Suprapubic skin (tissue), 4 donors: ENCODE results near the gene ARL2. TPM values are rescaled to one million over a fixed set of nuclear protein-coding genes. Genes with fewer than 3 reads are reported as not detected.
A peak's percentile ranks its signal among the peaks of the same experiment; 100 is the strongest.

Source experiments
- DNase-seq, 2 donors: peaks; one replicate each; pipeline ENCODE4 v3.0.0-alpha.2; 2019; ENCODE audit warnings: low spot score in 2 of 2
- H3K27ac ChIP-seq: fragments of 200-600 bp; sonication (generic); one replicate; pipeline ENCODE4 v1.5.1; 2019
- H3K27me3 ChIP-seq: fragments of 200-600 bp; sonication (generic); one replicate; pipeline ENCODE4 v1.5.1; 2019
- H3K36me3 ChIP-seq: fragments of 200-600 bp; sonication (generic); one replicate; pipeline ENCODE4 v1.5.1; 2019
- H3K4me1 ChIP-seq: fragments of 200-600 bp; sonication (generic); one replicate; pipeline ENCODE4 v1.5.1; 2019
- H3K4me3 ChIP-seq: fragments of 200-600 bp; sonication (generic); one replicate; pipeline ENCODE4 v1.5.1; 2019; ENCODE audit warnings: mild to moderate bottlenecking
- H3K9me3 ChIP-seq: fragments of 200-600 bp; sonication (generic); one replicate; pipeline ENCODE4 v1.5.1; 2019
- EP300 ChIP-seq: sonication (generic); formaldehyde crosslinking; IDR thresholded peaks from one replicate; pipeline ENCODE4 v1.6.1; 2017; ENCODE audit warnings: antibody characterized with exemption
- POLR2A ChIP-seq, 2 donors: fragments of 450-650 bp; IDR thresholded peaks; one replicate each; pipeline ENCODE4 v1.6.1; 2017; ENCODE audit warnings: antibody characterized with exemption in 2 of 2, mild to moderate bottlenecking in 2 of 2, moderate library complexity in 2 of 2
- POLR2AphosphoS5 ChIP-seq, 3 donors: sonication (generic); formaldehyde crosslinking; IDR thresholded peaks; one replicate each; pipeline ENCODE4 v1.6.1; 2017; ENCODE audit warnings: antibody characterized with exemption in 3 of 3
- WGBS: methylation state at CpG from one replicate; pipeline ENCODE4 v1.1.5; 2018; 5-methylcytosine and 5-hydroxymethylcytosine counted together
- total RNA-seq, 4 donors: library from RNA; depleted of rRNA; stranded (reverse); fragments of >200 nt; gene quantifications; one replicate each; pipeline ENCODE4 v1.1.0, GENCODE V29; 2016
- TF ChIP-seq, protein P1 (sequence below), 2 donors: fragments of 200-600 bp in 1 of 2; fragments of 450-650 bp in 1 of 2; sonication (generic) in 1 of 2; IDR thresholded peaks; one replicate each; pipeline ENCODE4 v1.5.1; 2016 to 2019; ENCODE audit warnings: antibody characterized with exemption in 2 of 2, mild to moderate bottlenecking in 1 of 2, moderate library complexity in 1 of 2

ARL2 gene
- total RNA-seq, 4 donors from 2014 or later: 67.8 to 91.3 (median 87.8) TPM

- H3K4me1 ChIP-seq: peaks cover 27% of the 10 kb centered on the region
- peak overlapping the region; percentile 71 for H3K4me3 ChIP-seq
- TF ChIP-seq POLR2A (IDR thresholded peaks at IDR 0.05) (no peak), EP300 (no peak), POLR2AphosphoS5 (IDR thresholded peaks at IDR 0.05) (no peak)
- TF ChIP-seq, protein P1, sequence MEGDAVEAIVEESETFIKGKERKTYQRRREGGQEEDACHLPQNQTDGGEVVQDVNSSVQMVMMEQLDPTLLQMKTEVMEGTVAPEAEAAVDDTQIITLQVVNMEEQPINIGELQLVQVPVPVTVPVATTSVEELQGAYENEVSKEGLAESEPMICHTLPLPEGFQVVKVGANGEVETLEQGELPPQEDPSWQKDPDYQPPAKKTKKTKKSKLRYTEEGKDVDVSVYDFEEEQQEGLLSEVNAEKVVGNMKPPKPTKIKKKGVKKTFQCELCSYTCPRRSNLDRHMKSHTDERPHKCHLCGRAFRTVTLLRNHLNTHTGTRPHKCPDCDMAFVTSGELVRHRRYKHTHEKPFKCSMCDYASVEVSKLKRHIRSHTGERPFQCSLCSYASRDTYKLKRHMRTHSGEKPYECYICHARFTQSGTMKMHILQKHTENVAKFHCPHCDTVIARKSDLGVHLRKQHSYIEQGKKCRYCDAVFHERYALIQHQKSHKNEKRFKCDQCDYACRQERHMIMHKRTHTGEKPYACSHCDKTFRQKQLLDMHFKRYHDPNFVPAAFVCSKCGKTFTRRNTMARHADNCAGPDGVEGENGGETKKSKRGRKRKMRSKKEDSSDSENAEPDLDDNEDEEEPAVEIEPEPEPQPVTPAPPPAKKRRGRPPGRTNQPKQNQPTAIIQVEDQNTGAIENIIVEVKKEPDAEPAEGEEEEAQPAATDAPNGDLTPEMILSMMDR (IDR thresholded peaks at IDR 0.05): no peak
- no peak for DNase-seq
- H3K9me3 ChIP-seq: no peaks in the 10 kb centered on the region
- peak overlapping the region; percentile 90 for H3K27ac ChIP-seq
- no peaks in the 10 kb centered on the region for H3K27me3 ChIP-seq
- 13% methylated on average over 7 of the region's 7 CpGs for WGBS
- H3K36me3 ChIP-seq: peaks cover 39% of the 10 kb centered on the region
These were observed 26.5 kb downstream of the ARL2 start for GRCh38 chr11:65040520-65040846.

DNA sequence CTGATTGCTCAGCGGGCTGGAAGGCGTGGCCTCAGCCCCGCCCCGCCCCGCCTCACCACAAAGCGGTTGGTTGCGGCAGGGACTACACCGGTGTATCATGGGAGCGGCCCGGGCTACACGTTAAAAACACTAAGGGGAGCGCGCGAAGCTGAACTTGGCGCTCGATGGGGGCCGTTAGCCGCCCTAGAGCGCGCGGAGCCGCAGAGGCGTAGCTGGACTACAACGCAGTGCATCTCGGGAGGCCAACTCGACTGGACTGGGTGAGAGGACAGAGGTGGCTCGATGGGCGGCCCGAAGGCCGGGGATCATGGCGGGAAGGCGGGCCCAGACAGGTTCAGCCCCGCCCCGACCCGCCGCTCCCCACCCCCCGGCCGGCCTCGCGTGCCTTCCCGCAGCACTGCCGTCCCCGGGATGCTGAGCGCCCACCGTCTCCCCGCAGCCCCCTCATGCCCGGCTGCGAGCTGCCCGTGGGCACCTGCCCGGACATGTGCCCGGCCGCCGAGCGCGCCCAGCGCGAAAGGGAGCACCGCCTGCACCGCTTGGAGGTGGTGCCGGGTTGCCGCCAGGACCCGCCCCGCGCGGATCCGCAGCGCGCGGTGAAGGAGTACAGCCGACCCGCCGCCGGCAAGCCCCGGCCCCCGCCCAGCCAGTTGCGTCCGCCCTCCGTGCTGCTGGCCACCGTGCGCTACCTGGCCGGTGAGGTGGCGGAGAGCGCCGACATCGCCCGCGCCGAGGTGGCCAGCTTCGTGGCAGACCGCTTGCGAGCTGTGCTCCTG, 27.1 kb downstream of the ARL2 start, which contains the start of gene SAC3D1:
Gene SAC3D1 (plus strand): TSS at position 364 of the 776 bp plus-strand sequence. CDS start 83 bp downstream, at position 447.
- Histone ChIP-seq H3K27me3 (no peaks in the 10 kb centered on the region), H3K27ac (peak within 1 kb of the TSS; percentile 90), H3K4me1 (peaks cover 27% of the 10 kb centered on the region), H3K4me3 (peak within 1 kb of the TSS; percentile 71), H3K9me3 (no peaks in the 10 kb centered on the region), H3K36me3 (peaks cover 34% of the 10 kb centered on the region)
- DNase-seq: peak; percentile 90 to 93
- no peak for TF ChIP-seq POLR2AphosphoS5 (IDR thresholded peaks at IDR 0.05)
- TF ChIP-seq POLR2A (IDR thresholded peaks at IDR 0.05): no peak
- TF ChIP-seq, protein P1 (IDR thresholded peaks at IDR 0.05): no peak
- TF ChIP-seq EP300: no peak
- WGBS: 0% methylated on average over 23 of the region's 91 CpGs

GRCh38 chr11:65042891-65043290, 28.9 kb downstream of the ARL2 start:
- H3K4me1 ChIP-seq: peaks cover 37% of the 10 kb centered on the region
- WGBS: 62% methylated on average over 6 of the region's 6 CpGs
- peaks cover 16% of the 10 kb centered on the region for H3K36me3 ChIP-seq
- H3K27me3 ChIP-seq: no peaks in the 10 kb centered on the region
- H3K27ac ChIP-seq: no peak overlapping the region
- no peaks in the 10 kb centered on the region for H3K9me3 ChIP-seq
- H3K4me3 ChIP-seq: no peak overlapping the region
- DNase-seq: no peak
- TF ChIP-seq EP300 (no peak), POLR2A (IDR thresholded peaks at IDR 0.05) (no peak), POLR2AphosphoS5 (IDR thresholded peaks at IDR 0.05) (no peak)
- TF ChIP-seq, protein P1 (IDR thresholded peaks at IDR 0.05): no peak

- no peak overlapping the region for H3K4me3 ChIP-seq
- H3K9me3 ChIP-seq: no peaks in the 10 kb centered on the region
- 76% methylated on average over 16 of the region's 23 CpGs for WGBS
- H3K27ac ChIP-seq: no peak overlapping the region
- DNase-seq: no peak
- H3K27me3 ChIP-seq: no peaks in the 10 kb centered on the region
- peaks cover 8% of the 10 kb centered on the region for H3K36me3 ChIP-seq
- peaks cover 44% of the 10 kb centered on the region for H3K4me1 ChIP-seq
- TF ChIP-seq POLR2A (IDR thresholded peaks at IDR 0.05): no peak
- TF ChIP-seq, protein P1 (IDR thresholded peaks at IDR 0.05): no peak
- TF ChIP-seq EP300: no peak
- no peak for TF ChIP-seq POLR2AphosphoS5 (IDR thresholded peaks at IDR 0.05)
These were observed 30.0 kb downstream of the ARL2 start for GRCh38 chr11:65043881-65044501.

DNA sequence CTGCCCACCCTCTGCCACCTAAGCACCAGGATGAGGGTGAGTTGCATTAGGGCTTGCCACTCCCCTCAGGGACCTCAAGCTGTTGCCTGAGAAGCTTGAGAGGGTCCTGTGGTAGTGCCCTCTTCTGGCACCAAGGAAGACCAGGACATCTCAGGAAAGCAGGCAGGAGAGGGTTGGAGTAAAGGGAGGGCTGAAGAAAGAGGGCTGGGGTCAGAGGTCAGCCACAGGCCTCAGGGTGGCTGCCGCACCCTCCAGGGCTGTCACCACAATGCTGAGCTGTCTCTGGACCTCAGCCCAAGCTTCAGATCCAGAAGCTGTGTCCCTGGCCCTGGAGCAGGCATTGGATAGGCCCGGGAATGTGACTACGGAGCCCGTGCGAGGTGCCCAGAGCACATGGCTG, 31.1 kb downstream of the ARL2 start:
- no peak overlapping the region for H3K4me3 ChIP-seq
- TF ChIP-seq POLR2A (IDR thresholded peaks at IDR 0.05) (no peak), POLR2AphosphoS5 (IDR thresholded peaks at IDR 0.05) (no peak), EP300 (no peak)
- TF ChIP-seq, protein P1 (IDR thresholded peaks at IDR 0.05): no peak
- H3K27me3 ChIP-seq: no peaks in the 10 kb centered on the region
- H3K27ac ChIP-seq: no peak overlapping the region
- H3K36me3 ChIP-seq: peaks cover 8% of the 10 kb centered on the region
- no peaks in the 10 kb centered on the region for H3K9me3 ChIP-seq
- 87% methylated on average over 4 of the region's 5 CpGs for WGBS
- no peak for DNase-seq
- H3K4me1 ChIP-seq: peaks cover 44% of the 10 kb centered on the region
